K562 (cell line): ENCODE results near the gene SLC7A8. TPM values are rescaled to one million over a fixed set of nuclear protein-coding genes. Genes with fewer than 3 reads are reported as not detected.

Source experiments
- ARNT ChIP-seq, 2 experiments: fragments of 450-650 bp; IDR thresholded peaks; 2 replicates each; pipeline ENCODE4 v1.6.1; 2016; ENCODE audit warnings: mild to moderate bottlenecking in 1 of 2
- EHMT2 ChIP-seq: fragments of 450-650 bp; IDR thresholded peaks from 2 replicates; pipeline ENCODE4 v1.6.1; 2018; ENCODE audit warnings: antibody characterized with exemption
- EP300 ChIP-seq: IDR thresholded peaks from 2 replicates; pipeline ENCODE4 v1.6.1; 2012; ENCODE audit warnings: low read length, improper control_type of control experiment
- ERF ChIP-seq: fragments of 450-650 bp; formaldehyde crosslinking; IDR thresholded peaks from 2 replicates; pipeline ENCODE4 v1.4.0; 2020; ENCODE audit warnings: mild to moderate bottlenecking, mixed read lengths
- HLTF ChIP-seq: fragments of 450-650 bp; IDR thresholded peaks from 2 replicates; pipeline ENCODE4 v1.6.1; 2016
- HNRNPH1 ChIP-seq: fragments of 200-400 bp; formaldehyde crosslinking; optimal IDR thresholded peaks from 2 replicates; pipeline ENCODE3; 2017; ENCODE audit warnings: low read depth, mild to moderate bottlenecking, low read length, moderate library complexity
- LARP7 ChIP-seq: fragments of 450-650 bp; IDR thresholded peaks from 2 replicates; pipeline ENCODE4 v1.6.1; 2016
- MIER1 ChIP-seq: fragments of 450-650 bp; IDR thresholded peaks from 2 replicates; pipeline ENCODE4 v1.6.1; 2016; ENCODE audit warnings: antibody characterized with exemption, mild to moderate bottlenecking, low read depth
- NCOA6 ChIP-seq: fragments of 450-650 bp; IDR thresholded peaks from 2 replicates; pipeline ENCODE4 v1.6.1; 2017; ENCODE audit warnings: mild to moderate bottlenecking
- PRPF4 ChIP-seq: fragments of 200-400 bp; formaldehyde crosslinking; IDR thresholded peaks from one replicate; pipeline ENCODE4 v1.6.1; 2017; ENCODE audit warnings: low read length, low read depth, mild to moderate bottlenecking; ENCODE audit not compliant: insufficient read depth, poor library complexity, severe bottlenecking
- SIN3A ChIP-seq, 2 experiments: fragments of 150-350 bp in 1 of 2; IDR thresholded peaks; 2 replicates each; pipeline ENCODE4 v1.6.1; 2011 to 2016; ENCODE audit warnings: borderline replicate concordance in 2 of 2, low read depth in 2 of 2, low read length in 2 of 2, mild to moderate bottlenecking in 2 of 2, moderate library complexity in 2 of 2; ENCODE audit not compliant: control insufficient read depth in 1 of 2
- ZBTB7A ChIP-seq: IDR thresholded peaks from 2 replicates; pipeline ENCODE4 v1.6.1; 2011; ENCODE audit warnings: low read depth, mild to moderate bottlenecking, low read length, moderate library complexity, borderline replicate concordance; ENCODE audit not compliant: control insufficient read depth
- ZKSCAN3 ChIP-seq: fragments of 250-450 bp; sonication (Bioruptor Pico); IDR thresholded peaks from 2 replicates; pipeline ENCODE4 v1.4.0; 2020
- ZZZ3 ChIP-seq: fragments of 450-650 bp; IDR thresholded peaks from 2 replicates; pipeline ENCODE4 v1.6.1; 2016; ENCODE audit warnings: antibody characterized with exemption, mild to moderate bottlenecking, moderate library complexity
- polyA plus RNA-seq, 8 experiments: library from polyadenylated mRNA; depleted of rRNA in 4 of 8; stranded (reverse) in 5 of 8; unstranded in 3 of 8; fragments of >200 nt; fragmentation: Nextera tagmentation in 2 of 8; fragmentation: Illumina TruSeq in 1 of 8; extraction: Ambion mirVana in 2 of 8; extraction: Trizol in 1 of 8; gene quantifications; 2 replicates each; pipeline versions ENCODE4 v1.2.1 to v1.2.3, GENCODE V29; 2011 to 2014; ENCODE audit warnings: inconsistent platforms in 1 of 8, missing spikeins in 1 of 8
- total RNA-seq, 7 experiments: library from RNA; depleted of rRNA in 6 of 7; stranded (reverse); fragments of >200 nt in 6 of 7; fragmentation: Illumina TruSeq in 2 of 7; extraction: Trizol in 2 of 7; gene quantifications; 2 replicates each; pipeline versions ENCODE4 v1.2.1 to v1.2.3, GENCODE V29; 2011 to 2021; ENCODE audit warnings: low replicate concordance in 1 of 7
- TF ChIP-seq, protein P1 (sequence below): sonication (generic); formaldehyde crosslinking; IDR thresholded peaks from 2 replicates; pipeline ENCODE4 v1.8.0; 2023; ENCODE audit warnings: mild to moderate bottlenecking, missing genetic modification reagents
- TF ChIP-seq, protein P2 (sequence below), 2 experiments: fragments of 450-650 bp; IDR thresholded peaks; 2 replicates each; pipeline ENCODE4 v1.6.1; 2018; ENCODE audit warnings: mild to moderate bottlenecking in 2 of 2, low read depth in 1 of 2; ENCODE audit not compliant: partially characterized antibody in 2 of 2
- TF ChIP-seq, protein P3 (sequence below): fragments of 450-650 bp; IDR thresholded peaks from 2 replicates; pipeline ENCODE4 v1.6.1; 2016; ENCODE audit warnings: missing biosample characterization, missing genetic modification characterization
- TF ChIP-seq, protein P4 (sequence below): fragments of 450-650 bp; formaldehyde crosslinking; IDR thresholded peaks from 2 replicates; pipeline ENCODE4 v1.4.0; 2020; ENCODE audit warnings: mild to moderate bottlenecking

Gene SLC7A8
- total and polyA plus RNA-seq, 9 of the 15 experiments (the other 6 are each of a cell fraction or from before 2014, with no cell fraction given) = 2.0 to 33.0 (median 6.0) TPM

DNA sequence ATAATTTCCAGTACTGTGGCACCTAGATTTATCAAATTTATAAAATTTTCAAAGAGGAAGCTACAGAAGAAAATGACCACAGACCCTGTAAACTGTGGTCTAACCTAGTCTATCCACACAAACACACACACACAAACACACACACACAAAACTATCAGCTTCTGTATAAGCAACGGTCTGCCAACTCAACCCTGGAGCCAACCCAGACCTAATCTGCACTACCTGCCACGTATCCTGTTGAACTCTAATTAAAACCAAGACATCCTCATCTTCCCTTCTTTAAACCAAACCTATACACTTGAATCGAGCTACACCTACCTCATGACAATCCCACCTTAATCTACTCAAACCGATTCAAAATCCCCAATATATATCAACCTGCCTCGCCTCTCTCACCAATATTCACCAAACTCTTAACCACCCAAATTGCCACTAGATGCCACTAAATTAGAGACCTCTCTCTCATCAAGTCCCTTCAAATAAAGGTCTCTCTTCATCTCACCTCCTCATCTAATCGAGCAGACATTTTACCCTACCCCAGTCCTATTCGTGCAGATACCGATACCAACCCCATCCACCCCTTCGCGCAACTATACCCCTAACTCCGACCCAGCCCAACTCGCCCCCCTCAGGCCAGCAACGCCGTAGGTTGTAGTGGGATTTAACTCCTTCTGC lies 89.3 kb downstream of the SLC7A8 start (continued):
- TF ChIP-seq, protein P1, sequence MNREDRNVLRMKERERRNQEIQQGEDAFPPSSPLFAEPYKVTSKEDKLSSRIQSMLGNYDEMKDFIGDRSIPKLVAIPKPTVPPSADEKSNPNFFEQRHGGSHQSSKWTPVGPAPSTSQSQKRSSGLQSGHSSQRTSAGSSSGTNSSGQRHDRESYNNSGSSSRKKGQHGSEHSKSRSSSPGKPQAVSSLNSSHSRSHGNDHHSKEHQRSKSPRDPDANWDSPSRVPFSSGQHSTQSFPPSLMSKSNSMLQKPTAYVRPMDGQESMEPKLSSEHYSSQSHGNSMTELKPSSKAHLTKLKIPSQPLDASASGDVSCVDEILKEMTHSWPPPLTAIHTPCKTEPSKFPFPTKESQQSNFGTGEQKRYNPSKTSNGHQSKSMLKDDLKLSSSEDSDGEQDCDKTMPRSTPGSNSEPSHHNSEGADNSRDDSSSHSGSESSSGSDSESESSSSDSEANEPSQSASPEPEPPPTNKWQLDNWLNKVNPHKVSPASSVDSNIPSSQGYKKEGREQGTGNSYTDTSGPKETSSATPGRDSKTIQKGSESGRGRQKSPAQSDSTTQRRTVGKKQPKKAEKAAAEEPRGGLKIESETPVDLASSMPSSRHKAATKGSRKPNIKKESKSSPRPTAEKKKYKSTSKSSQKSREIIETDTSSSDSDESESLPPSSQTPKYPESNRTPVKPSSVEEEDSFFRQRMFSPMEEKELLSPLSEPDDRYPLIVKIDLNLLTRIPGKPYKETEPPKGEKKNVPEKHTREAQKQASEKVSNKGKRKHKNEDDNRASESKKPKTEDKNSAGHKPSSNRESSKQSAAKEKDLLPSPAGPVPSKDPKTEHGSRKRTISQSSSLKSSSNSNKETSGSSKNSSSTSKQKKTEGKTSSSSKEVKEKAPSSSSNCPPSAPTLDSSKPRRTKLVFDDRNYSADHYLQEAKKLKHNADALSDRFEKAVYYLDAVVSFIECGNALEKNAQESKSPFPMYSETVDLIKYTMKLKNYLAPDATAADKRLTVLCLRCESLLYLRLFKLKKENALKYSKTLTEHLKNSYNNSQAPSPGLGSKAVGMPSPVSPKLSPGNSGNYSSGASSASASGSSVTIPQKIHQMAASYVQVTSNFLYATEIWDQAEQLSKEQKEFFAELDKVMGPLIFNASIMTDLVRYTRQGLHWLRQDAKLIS = no peak
- TF ChIP-seq ERF (no peak), ZKSCAN3 (CRISPR knock-in tag) (peak; percentile 65; the same call in 1 of the 2 replicates), SIN3A (IDR thresholded peaks at IDR 0.05; ENCODE audit: borderline replicate concordance in 2 of 2, control insufficient read depth in 1 of 2, low read depth in 2 of 2, low read length in 2 of 2) (0 out of 4 replicates have a peak, but pooled peaks of 1 of the 2 experiments have one; percentile 75), HLTF (peak; percentile 69; the same call in 1 of the 2 replicates), HNRNPH1 (no peak), MIER1 (no peak; the same call in 1 of the 2 replicates), ZBTB7A (peak; percentile 81), EP300 (0 out of 2 replicates have a peak, but pooled peaks have one; percentile 9), NCOA6 (no peak), EHMT2 (peak; percentile 57; the same call in 1 of the 2 replicates), ARNT (IDR thresholded peaks at IDR 0.05) (peak; percentile 53 to 84; a peak in 2 of 4 replicates), LARP7 (peak; percentile 96), ZZZ3 (no peak), PRPF4 (no peak)
- TF ChIP-seq, protein P2, sequence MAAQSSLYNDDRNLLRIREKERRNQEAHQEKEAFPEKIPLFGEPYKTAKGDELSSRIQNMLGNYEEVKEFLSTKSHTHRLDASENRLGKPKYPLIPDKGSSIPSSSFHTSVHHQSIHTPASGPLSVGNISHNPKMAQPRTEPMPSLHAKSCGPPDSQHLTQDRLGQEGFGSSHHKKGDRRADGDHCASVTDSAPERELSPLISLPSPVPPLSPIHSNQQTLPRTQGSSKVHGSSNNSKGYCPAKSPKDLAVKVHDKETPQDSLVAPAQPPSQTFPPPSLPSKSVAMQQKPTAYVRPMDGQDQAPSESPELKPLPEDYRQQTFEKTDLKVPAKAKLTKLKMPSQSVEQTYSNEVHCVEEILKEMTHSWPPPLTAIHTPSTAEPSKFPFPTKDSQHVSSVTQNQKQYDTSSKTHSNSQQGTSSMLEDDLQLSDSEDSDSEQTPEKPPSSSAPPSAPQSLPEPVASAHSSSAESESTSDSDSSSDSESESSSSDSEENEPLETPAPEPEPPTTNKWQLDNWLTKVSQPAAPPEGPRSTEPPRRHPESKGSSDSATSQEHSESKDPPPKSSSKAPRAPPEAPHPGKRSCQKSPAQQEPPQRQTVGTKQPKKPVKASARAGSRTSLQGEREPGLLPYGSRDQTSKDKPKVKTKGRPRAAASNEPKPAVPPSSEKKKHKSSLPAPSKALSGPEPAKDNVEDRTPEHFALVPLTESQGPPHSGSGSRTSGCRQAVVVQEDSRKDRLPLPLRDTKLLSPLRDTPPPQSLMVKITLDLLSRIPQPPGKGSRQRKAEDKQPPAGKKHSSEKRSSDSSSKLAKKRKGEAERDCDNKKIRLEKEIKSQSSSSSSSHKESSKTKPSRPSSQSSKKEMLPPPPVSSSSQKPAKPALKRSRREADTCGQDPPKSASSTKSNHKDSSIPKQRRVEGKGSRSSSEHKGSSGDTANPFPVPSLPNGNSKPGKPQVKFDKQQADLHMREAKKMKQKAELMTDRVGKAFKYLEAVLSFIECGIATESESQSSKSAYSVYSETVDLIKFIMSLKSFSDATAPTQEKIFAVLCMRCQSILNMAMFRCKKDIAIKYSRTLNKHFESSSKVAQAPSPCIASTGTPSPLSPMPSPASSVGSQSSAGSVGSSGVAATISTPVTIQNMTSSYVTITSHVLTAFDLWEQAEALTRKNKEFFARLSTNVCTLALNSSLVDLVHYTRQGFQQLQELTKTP (IDR thresholded peaks at IDR 0.05; ENCODE audit: low read depth in 1 of 2, partially characterized antibody in 2 of 2) = peak; percentile 62 to 63
- TF ChIP-seq, protein P3, sequence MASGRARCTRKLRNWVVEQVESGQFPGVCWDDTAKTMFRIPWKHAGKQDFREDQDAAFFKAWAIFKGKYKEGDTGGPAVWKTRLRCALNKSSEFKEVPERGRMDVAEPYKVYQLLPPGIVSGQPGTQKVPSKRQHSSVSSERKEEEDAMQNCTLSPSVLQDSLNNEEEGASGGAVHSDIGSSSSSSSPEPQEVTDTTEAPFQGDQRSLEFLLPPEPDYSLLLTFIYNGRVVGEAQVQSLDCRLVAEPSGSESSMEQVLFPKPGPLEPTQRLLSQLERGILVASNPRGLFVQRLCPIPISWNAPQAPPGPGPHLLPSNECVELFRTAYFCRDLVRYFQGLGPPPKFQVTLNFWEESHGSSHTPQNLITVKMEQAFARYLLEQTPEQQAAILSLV (tag) = no peak
- TF ChIP-seq, protein P4, sequence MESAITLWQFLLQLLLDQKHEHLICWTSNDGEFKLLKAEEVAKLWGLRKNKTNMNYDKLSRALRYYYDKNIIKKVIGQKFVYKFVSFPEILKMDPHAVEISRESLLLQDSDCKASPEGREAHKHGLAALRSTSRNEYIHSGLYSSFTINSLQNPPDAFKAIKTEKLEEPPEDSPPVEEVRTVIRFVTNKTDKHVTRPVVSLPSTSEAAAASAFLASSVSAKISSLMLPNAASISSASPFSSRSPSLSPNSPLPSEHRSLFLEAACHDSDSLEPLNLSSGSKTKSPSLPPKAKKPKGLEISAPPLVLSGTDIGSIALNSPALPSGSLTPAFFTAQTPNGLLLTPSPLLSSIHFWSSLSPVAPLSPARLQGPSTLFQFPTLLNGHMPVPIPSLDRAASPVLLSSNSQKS (CRISPR knock-in tag) = no peak
